ENCODE measurements around the gene NR3C2. TPM values are rescaled to one million over a fixed set of nuclear protein-coding genes. Genes with fewer than 3 reads are reported as not detected.
"Not testable (repeated sequence)": the region's sequence is repeated elsewhere in the genome, so short reads cannot be mapped to it uniquely, and the experiment has no call there.

Gene NR3C2
- total and polyA plus RNA-seq, 2 experiments from 2014 or later, result 1.2 to 3.0 TPM

GRCh38 chr4:148329751-148330150 lies 112.5 kb downstream of the NR3C2 start (continued):
- no peak for TF ChIP-seq CTCF (conservative IDR thresholded peaks at IDR 0.05; ENCODE audit: low read depth in 2 of 2)

GRCh38 chr4:148327683-148328082 lies 114.5 kb downstream of the NR3C2 start:
- peaks cover 2% of the 10 kb centered on the region for H3K27me3 Mint-ChIP-seq (ENCODE audit: insufficient read depth, low read depth, poor library complexity)
- DNase-seq (ENCODE audit: low spot score), result no peak
- Histone ChIP-seq H3K4me2 (no peak overlapping the region), H3K27me3 (ENCODE audit: insufficient read depth) (no peaks in the 10 kb centered on the region), H3K4me3 (no peak overlapping the region), H3K9me2 (ENCODE audit: insufficient read depth) (no peaks in the 10 kb centered on the region), H3K4me1 (ENCODE audit: insufficient read depth) (peaks cover 32% of the 10 kb centered on the region), H3K79me2 (replicated peaks; ENCODE audit: insufficient read depth) (no peaks in the 10 kb centered on the region), H4K20me1 (replicated peaks; ENCODE audit: insufficient read depth) (no peaks in the 10 kb centered on the region), H3K36me3 (ENCODE audit: insufficient read depth) (no peaks in the 10 kb centered on the region), H3F3A (replicated peaks; ENCODE audit: low read depth) (no peaks in the 10 kb centered on the region), H2AFZ (no peak overlapping the region), H3K27ac (ENCODE audit: low read depth) (no peak overlapping the region)
- H3K9me3 Mint-ChIP-seq, result peaks cover 2% of the 10 kb centered on the region; the same call in 1 of the 3 replicates
- peaks cover 24% of the 10 kb centered on the region for H3K4me1 Mint-ChIP-seq
- no peak for ATAC-seq
- TF ChIP-seq EZH2 (IDR thresholded peaks at IDR 0.05; ENCODE audit: low read depth, unreplicated experiment) (no peak), ETS1 (IDR thresholded peaks at IDR 0.05) (no peak), CTCF (conservative IDR thresholded peaks at IDR 0.05; ENCODE audit: low read depth in 2 of 2) (no peak), ZNF462 (CRISPR knock-in tag; IDR thresholded peaks at IDR 0.05) (no peak), CREB1 (CRISPR knock-in tag; IDR thresholded peaks at IDR 0.05; ENCODE audit: low read depth) (no peak)
- H3K36me3 Mint-ChIP-seq (ENCODE audit: low read depth), result 0 out of 3 replicates have a peak, but pooled peaks cover 4% of the 10 kb centered on the region
- no peak overlapping the region for H3K27ac Mint-ChIP-seq
- no peak overlapping the region for H3K4me3 Mint-ChIP-seq

- H3K27ac Mint-ChIP-seq, result peak overlapping the region; percentile 44; the same call in 1 of the 2 replicates
- H3K9me2 ChIP-seq (ENCODE audit: insufficient read depth); H4K20me1 ChIP-seq (replicated peaks; ENCODE audit: insufficient read depth); H3K27ac ChIP-seq (ENCODE audit: low read depth); H3K9me3 Mint-ChIP-seq; H3K27me3 ChIP-seq (ENCODE audit: insufficient read depth); H3K27me3 Mint-ChIP-seq (ENCODE audit: insufficient read depth, low read depth, poor library complexity); H3K4me1 Mint-ChIP-seq; H3K4me1 ChIP-seq (ENCODE audit: insufficient read depth); H3F3A ChIP-seq (replicated peaks; ENCODE audit: low read depth); H3K36me3 ChIP-seq (ENCODE audit: insufficient read depth); H2AFZ ChIP-seq; H3K36me3 Mint-ChIP-seq (ENCODE audit: low read depth); H3K79me2 ChIP-seq (replicated peaks; ENCODE audit: insufficient read depth); DNase-seq (ENCODE audit: low spot score); ATAC-seq: not testable (repeated sequence)
- H3K4me2 ChIP-seq, result peak overlapping the region; percentile 69; the same call in 1 of the 2 replicates
- peak overlapping the region; percentile 51 for H3K4me3 ChIP-seq
- H3K4me3 Mint-ChIP-seq, result peak overlapping the region; percentile 59; the same call in 2 of the 3 replicates
These were observed 118.9 kb downstream of the NR3C2 start for GRCh38 chr4:148323316-148323715.
